Hematopoietic multipotent progenitor cell treated with erythropoietin and hydrocortisone succinate and interleukin-3 and kit ligand, for 8 days (in vitro differentiated cells): Measurements from ENCODE around the gene WWOX.
A peak's percentile ranks its signal among the peaks of the same experiment; 100 is the strongest.

Source experiments
- DNase-seq: peaks from one replicate; pipeline ENCODE4 v3.0.0-alpha.2; 2015

Gene WWOX

GRCh38 chr16:78895681-78896080 lies 796.2 kb downstream of the WWOX start:
- no peak for DNase-seq

- DNase-seq, result no peak
Observed at GRCh38 chr16:78896280-78896679, 796.8 kb downstream of the WWOX start.

- no peak for DNase-seq
Observed at GRCh38 chr16:78897299-78897698, 797.8 kb downstream of the WWOX start.

- DNase-seq, result no peak
Observed at GRCh38 chr16:78900044-78900811, 800.8 kb downstream of the WWOX start.

GRCh38 chr16:78900966-78901365 lies 801.5 kb downstream of the WWOX start:
- DNase-seq, result no peak

- DNase-seq, result no peak
Observed at GRCh38 chr16:78902321-78902720, 802.9 kb downstream of the WWOX start.

GRCh38 chr16:78903237-78903636 lies 803.8 kb downstream of the WWOX start:
- no peak for DNase-seq

GRCh38 chr16:78903843-78904242 lies 804.4 kb downstream of the WWOX start:
- no peak for DNase-seq

GRCh38 chr16:78906135-78906534 lies 806.7 kb downstream of the WWOX start:
- DNase-seq, result no peak

GRCh38 chr16:78909226-78909625 lies 809.8 kb downstream of the WWOX start:
- DNase-seq, result no peak

GRCh38 chr16:78915811-78916345 lies 816.4 kb downstream of the WWOX start:
- no peak for DNase-seq

- DNase-seq, result no peak
Observed at GRCh38 chr16:78916928-78917545, 817.6 kb downstream of the WWOX start.

- DNase-seq, result no peak
Observed at GRCh38 chr16:78918805-78919305, 819.4 kb downstream of the WWOX start.

- DNase-seq, result no peak
Observed at GRCh38 chr16:78919852-78920251, 820.4 kb downstream of the WWOX start.

GRCh38 chr16:78920621-78921020 lies 821.2 kb downstream of the WWOX start:
- DNase-seq, result no peak

- peak; percentile 28 for DNase-seq
Observed at GRCh38 chr16:78925083-78925767, 825.8 kb downstream of the WWOX start.

- no peak for DNase-seq
Observed at GRCh38 chr16:78926723-78927210, 827.3 kb downstream of the WWOX start.

GRCh38 chr16:78927766-78928165 lies 828.3 kb downstream of the WWOX start:
- no peak for DNase-seq

- no peak for DNase-seq
Observed at GRCh38 chr16:78929841-78930240, 830.4 kb downstream of the WWOX start.

GRCh38 chr16:78930561-78930960 lies 831.1 kb downstream of the WWOX start:
- no peak for DNase-seq

- DNase-seq, result no peak
Observed at GRCh38 chr16:78931267-78931666, 831.8 kb downstream of the WWOX start.

GRCh38 chr16:78931678-78932077 lies 832.2 kb downstream of the WWOX start:
- no peak for DNase-seq

GRCh38 chr16:78932355-78932943 lies 833.0 kb downstream of the WWOX start:
- DNase-seq, result no peak
